DMS114 treated with DMSO at 0.1 percent for 48 hours (cell line): ENCODE measurements around the gene SEMA3E.
"Not testable (repeated sequence)": the region's sequence is repeated elsewhere in the genome, so short reads cannot be mapped to it uniquely, and the experiment has no call there.

ENCODE experiments used
- DNase-seq: peaks from one replicate; lab custom pipeline; 2025; ENCODE audit not compliant: unreplicated experiment; lab: John Stamatoyannopoulos, UW

The SEMA3E gene

GRCh38 chr7:83494683-83495082 lies 154.3 kb downstream of the SEMA3E start:
- no peak for DNase-seq

- no peak for DNase-seq
Observed at GRCh38 chr7:83492802-83493201, 156.1 kb downstream of the SEMA3E start.

GRCh38 chr7:83487801-83488200 lies 161.1 kb downstream of the SEMA3E start:
- no peak for DNase-seq

GRCh38 chr7:83486957-83487356 lies 162.0 kb downstream of the SEMA3E start:
- DNase-seq = no peak

- DNase-seq = no peak
Observed at GRCh38 chr7:83486536-83486935, 162.4 kb downstream of the SEMA3E start.

- no peak for DNase-seq
Observed at GRCh38 chr7:83484826-83485225, 164.1 kb downstream of the SEMA3E start.

GRCh38 chr7:83484266-83484665 lies 164.7 kb downstream of the SEMA3E start:
- DNase-seq = no peak

GRCh38 chr7:83478616-83479015 lies 170.3 kb downstream of the SEMA3E start:
- DNase-seq = no peak

- DNase-seq = no peak
Observed at GRCh38 chr7:83476511-83477050, 172.4 kb downstream of the SEMA3E start.

- no peak for DNase-seq
Observed at GRCh38 chr7:83475420-83475819, 173.5 kb downstream of the SEMA3E start.

GRCh38 chr7:83472376-83472775 lies 176.6 kb downstream of the SEMA3E start:
- DNase-seq = no peak

GRCh38 chr7:83469491-83469890 lies 179.4 kb downstream of the SEMA3E start:
- DNase-seq = no peak

- DNase-seq = no peak
Observed at GRCh38 chr7:83469076-83469475, 179.9 kb downstream of the SEMA3E start.

- no peak for DNase-seq
Observed at GRCh38 chr7:83468251-83468739, 180.6 kb downstream of the SEMA3E start.

- DNase-seq = no peak
Observed at GRCh38 chr7:83467493-83467892, 181.4 kb downstream of the SEMA3E start.

GRCh38 chr7:83466956-83467355 lies 182.0 kb downstream of the SEMA3E start:
- DNase-seq = no peak

GRCh38 chr7:83466187-83466923 lies 182.6 kb downstream of the SEMA3E start:
- DNase-seq = no peak

GRCh38 chr7:83465643-83466042 lies 183.3 kb downstream of the SEMA3E start:
- DNase-seq = no peak

GRCh38 chr7:83461820-83462219 lies 187.1 kb downstream of the SEMA3E start:
- not testable (repeated sequence) for DNase-seq

- DNase-seq = not testable (repeated sequence)
Observed at GRCh38 chr7:83459930-83460653, 188.8 kb downstream of the SEMA3E start.

- DNase-seq = not testable (repeated sequence)
Observed at GRCh38 chr7:83459101-83459929, 189.6 kb downstream of the SEMA3E start.
